ENCODE results near the gene ABR. TPM values are rescaled to one million over a fixed set of nuclear protein-coding genes. Genes with fewer than 3 reads are reported as not detected.

Gene ABR
- total RNA-seq, 1 donor from 2014 or later, result 59.7 TPM

DNA sequence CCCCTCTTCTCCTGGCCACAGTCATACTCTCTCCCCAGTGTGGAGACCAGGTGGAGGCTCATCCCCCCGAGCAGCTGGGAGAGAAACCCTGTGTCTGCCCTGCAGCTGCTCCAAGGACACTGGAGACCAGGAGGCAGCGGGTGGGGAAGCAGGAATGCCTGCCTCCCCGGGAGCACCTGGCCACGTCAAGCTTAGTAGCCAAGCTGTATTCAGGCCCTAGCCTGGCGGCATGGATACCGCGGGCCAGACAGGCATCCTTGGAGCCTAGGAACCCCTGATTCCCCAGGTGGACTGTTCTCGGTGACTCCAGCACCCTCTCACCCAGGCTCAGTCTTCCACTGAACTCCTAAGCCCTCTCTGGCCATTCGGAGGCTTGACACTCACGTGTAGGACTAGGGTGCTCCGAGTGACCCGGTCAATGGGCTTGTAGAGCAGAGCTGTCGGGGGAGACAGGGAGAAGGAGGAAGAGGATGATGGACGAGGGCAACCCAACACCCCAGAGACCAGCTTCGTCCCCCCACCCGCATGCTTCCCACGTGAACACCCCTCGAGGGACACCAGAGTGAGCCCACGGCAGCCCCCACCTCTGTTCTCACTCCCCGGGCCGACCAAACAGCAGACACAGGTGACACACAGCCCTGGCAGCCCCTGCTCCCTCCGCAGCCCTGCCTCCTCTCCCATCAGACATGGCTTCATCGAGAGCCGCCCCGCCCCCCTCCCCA is 106.4 kb downstream of the ABR start:
- no peak for DNase-seq (ENCODE audit: low read depth, low spot score)
- H3K27me3 Mint-ChIP-seq (ENCODE audit: low read depth), result no peaks in the 10 kb centered on the region
- no peak overlapping the region for H3K4me3 Mint-ChIP-seq
- H3K9me3 Mint-ChIP-seq, result no peaks in the 10 kb centered on the region
- H3K36me3 Mint-ChIP-seq (ENCODE audit: low read depth), result no peaks in the 10 kb centered on the region
- no peak overlapping the region for H3K27ac Mint-ChIP-seq (ENCODE audit: unreplicated experiment)
- no peaks in the 10 kb centered on the region for H3K4me1 Mint-ChIP-seq
- TF ChIP-seq, protein P1, sequence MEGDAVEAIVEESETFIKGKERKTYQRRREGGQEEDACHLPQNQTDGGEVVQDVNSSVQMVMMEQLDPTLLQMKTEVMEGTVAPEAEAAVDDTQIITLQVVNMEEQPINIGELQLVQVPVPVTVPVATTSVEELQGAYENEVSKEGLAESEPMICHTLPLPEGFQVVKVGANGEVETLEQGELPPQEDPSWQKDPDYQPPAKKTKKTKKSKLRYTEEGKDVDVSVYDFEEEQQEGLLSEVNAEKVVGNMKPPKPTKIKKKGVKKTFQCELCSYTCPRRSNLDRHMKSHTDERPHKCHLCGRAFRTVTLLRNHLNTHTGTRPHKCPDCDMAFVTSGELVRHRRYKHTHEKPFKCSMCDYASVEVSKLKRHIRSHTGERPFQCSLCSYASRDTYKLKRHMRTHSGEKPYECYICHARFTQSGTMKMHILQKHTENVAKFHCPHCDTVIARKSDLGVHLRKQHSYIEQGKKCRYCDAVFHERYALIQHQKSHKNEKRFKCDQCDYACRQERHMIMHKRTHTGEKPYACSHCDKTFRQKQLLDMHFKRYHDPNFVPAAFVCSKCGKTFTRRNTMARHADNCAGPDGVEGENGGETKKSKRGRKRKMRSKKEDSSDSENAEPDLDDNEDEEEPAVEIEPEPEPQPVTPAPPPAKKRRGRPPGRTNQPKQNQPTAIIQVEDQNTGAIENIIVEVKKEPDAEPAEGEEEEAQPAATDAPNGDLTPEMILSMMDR (conservative IDR thresholded peaks at IDR 0.05), result no peak

GRCh38 chr17:1072551-1072961 is 107.2 kb downstream of the ABR start:
- H3K27me3 Mint-ChIP-seq (ENCODE audit: low read depth), result no peaks in the 10 kb centered on the region
- DNase-seq (ENCODE audit: low read depth, low spot score), result no peak
- TF ChIP-seq, protein P1 (conservative IDR thresholded peaks at IDR 0.05), result no peak

GRCh38 chr17:1071103-1071825 is 108.5 kb downstream of the ABR start:
- Mint-ChIP-seq H3K4me3 (no peak overlapping the region), H3K4me1 (no peaks in the 10 kb centered on the region), H3K27me3 (ENCODE audit: low read depth) (no peaks in the 10 kb centered on the region), H3K36me3 (ENCODE audit: low read depth) (peaks cover 17% of the 10 kb centered on the region), H3K27ac (ENCODE audit: unreplicated experiment) (no peak overlapping the region), H3K9me3 (peaks cover 2% of the 10 kb centered on the region)
- TF ChIP-seq, protein P1 (conservative IDR thresholded peaks at IDR 0.05), result no peak
- no peak for DNase-seq (ENCODE audit: low read depth, low spot score)

More at GRCh38 chr17:1072551-1072961, 107.2 kb downstream of the ABR start:
- H3K36me3 Mint-ChIP-seq (ENCODE audit: low read depth), result peaks cover 4% of the 10 kb centered on the region
- H3K9me3 Mint-ChIP-seq, result no peaks in the 10 kb centered on the region
- H3K27ac Mint-ChIP-seq (ENCODE audit: unreplicated experiment), result no peak overlapping the region
- no peak overlapping the region for H3K4me3 Mint-ChIP-seq
- H3K4me1 Mint-ChIP-seq, result no peaks in the 10 kb centered on the region

DNA sequence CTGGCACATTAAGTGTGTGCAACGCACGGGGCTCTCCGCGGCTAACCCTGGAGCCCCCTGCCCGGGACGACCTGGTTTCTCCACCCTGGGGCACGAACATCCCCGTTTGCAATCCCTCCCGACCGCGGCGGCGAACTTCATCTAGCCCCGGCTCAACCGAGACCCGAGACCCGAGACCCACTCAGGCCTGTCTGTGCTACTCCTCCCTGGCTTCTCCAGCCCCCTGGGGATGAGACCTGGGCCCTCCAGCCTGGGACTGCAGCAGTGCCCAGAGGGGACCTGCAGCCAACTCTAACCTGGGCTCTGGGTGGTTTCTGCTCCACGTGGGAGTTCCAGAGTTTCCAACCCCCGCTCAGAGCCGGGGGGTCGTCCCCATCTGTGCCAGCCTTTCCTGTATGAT is 109.4 kb downstream of the ABR start:
- TF ChIP-seq, protein P1 (conservative IDR thresholded peaks at IDR 0.05), result no peak
- H3K4me3 Mint-ChIP-seq, result no peak overlapping the region
- H3K9me3 Mint-ChIP-seq, result peaks cover 4% of the 10 kb centered on the region
- H3K27me3 Mint-ChIP-seq (ENCODE audit: low read depth), result no peaks in the 10 kb centered on the region
- peaks cover 25% of the 10 kb centered on the region for H3K36me3 Mint-ChIP-seq (ENCODE audit: low read depth)
- H3K4me1 Mint-ChIP-seq, result no peaks in the 10 kb centered on the region
- no peak for DNase-seq (ENCODE audit: low read depth, low spot score)
- H3K27ac Mint-ChIP-seq (ENCODE audit: unreplicated experiment), result no peak overlapping the region

DNA sequence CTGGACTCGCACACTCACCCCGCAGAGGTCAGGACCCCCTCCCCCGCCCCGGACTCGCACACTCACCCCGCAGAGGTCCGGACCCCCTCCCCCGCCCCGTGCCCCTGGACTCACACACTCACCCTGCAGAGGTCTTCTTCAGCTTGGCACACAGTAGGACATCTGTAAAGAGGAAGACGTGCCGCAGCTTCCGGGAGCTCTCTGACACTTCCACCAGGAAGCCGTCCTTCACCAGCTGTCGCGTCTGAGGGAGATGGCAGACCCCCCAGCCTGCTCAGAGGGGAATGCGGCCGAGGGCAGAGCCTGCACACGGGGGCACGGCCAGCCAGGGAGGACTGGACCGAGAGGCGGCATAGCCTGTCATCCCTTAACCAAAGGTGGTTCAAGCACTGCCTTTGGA is 109.9 kb downstream of the ABR start:
- no peak overlapping the region for H3K27ac Mint-ChIP-seq (ENCODE audit: unreplicated experiment)
- TF ChIP-seq, protein P1 (conservative IDR thresholded peaks at IDR 0.05), result no peak

More for the DNA sequence above, 109.9 kb downstream of the ABR start:
- Mint-ChIP-seq H3K4me1 (no peaks in the 10 kb centered on the region), H3K36me3 (ENCODE audit: low read depth) (peaks cover 26% of the 10 kb centered on the region), H3K9me3 (peaks cover 4% of the 10 kb centered on the region), H3K27me3 (ENCODE audit: low read depth) (no peaks in the 10 kb centered on the region), H3K4me3 (no peak overlapping the region)
- DNase-seq (ENCODE audit: low read depth, low spot score), result no peak
